Nephron progenitor cell (in vitro differentiated cells): ENCODE measurements around the gene OR10K1.
A peak's percentile ranks its signal among the peaks of the same experiment; 100 is the strongest.

Experiments used
- DNase-seq: peaks from one replicate; pipeline ENCODE4 v3.0.0; 2021
- H3K27ac Mint-ChIP-seq: 2 replicates; pipeline ENCODE4 v1.8.0; 2021; ENCODE audit warnings: mild to moderate bottlenecking, moderate library complexity, mixed read lengths
- H3K27me3 Mint-ChIP-seq: 2 replicates; pipeline ENCODE4 v1.8.0; 2021; ENCODE audit warnings: mild to moderate bottlenecking, low read depth, mixed read lengths; ENCODE audit not compliant: poor library complexity
- H3K36me3 Mint-ChIP-seq: 2 replicates; pipeline ENCODE4 v1.8.0; 2021; ENCODE audit warnings: low read depth, mixed read lengths
- H3K4me1 Mint-ChIP-seq: 2 replicates; pipeline ENCODE4 v1.8.0; 2021; ENCODE audit warnings: mixed read lengths
- H3K4me3 Mint-ChIP-seq: 2 replicates; pipeline ENCODE4 v1.8.0; 2021; ENCODE audit warnings: mild to moderate bottlenecking, moderate library complexity, mixed read lengths
- H3K9me3 Mint-ChIP-seq: 2 replicates; pipeline ENCODE4 v1.8.0; 2021; ENCODE audit warnings: mild to moderate bottlenecking, moderate library complexity, mixed read lengths
- TF ChIP-seq, protein P1 (sequence below): fragments of 200-600 bp; sonication (generic); IDR thresholded peaks from 2 replicates; pipeline ENCODE4 v1.5.0; 2021; ENCODE audit warnings: antibody characterized with exemption

OR10K1 gene

GRCh38 chr1:158507511-158507910 is 45.9 kb downstream of the OR10K1 start:
- H3K4me3 Mint-ChIP-seq = no peak overlapping the region

GRCh38 chr1:158509471-158510156 is 48.0 kb downstream of the OR10K1 start:
- TF ChIP-seq, protein P1, sequence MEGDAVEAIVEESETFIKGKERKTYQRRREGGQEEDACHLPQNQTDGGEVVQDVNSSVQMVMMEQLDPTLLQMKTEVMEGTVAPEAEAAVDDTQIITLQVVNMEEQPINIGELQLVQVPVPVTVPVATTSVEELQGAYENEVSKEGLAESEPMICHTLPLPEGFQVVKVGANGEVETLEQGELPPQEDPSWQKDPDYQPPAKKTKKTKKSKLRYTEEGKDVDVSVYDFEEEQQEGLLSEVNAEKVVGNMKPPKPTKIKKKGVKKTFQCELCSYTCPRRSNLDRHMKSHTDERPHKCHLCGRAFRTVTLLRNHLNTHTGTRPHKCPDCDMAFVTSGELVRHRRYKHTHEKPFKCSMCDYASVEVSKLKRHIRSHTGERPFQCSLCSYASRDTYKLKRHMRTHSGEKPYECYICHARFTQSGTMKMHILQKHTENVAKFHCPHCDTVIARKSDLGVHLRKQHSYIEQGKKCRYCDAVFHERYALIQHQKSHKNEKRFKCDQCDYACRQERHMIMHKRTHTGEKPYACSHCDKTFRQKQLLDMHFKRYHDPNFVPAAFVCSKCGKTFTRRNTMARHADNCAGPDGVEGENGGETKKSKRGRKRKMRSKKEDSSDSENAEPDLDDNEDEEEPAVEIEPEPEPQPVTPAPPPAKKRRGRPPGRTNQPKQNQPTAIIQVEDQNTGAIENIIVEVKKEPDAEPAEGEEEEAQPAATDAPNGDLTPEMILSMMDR = no peak
- Mint-ChIP-seq H3K4me1 (peaks cover 4% of the 10 kb centered on the region), H3K36me3 (no peaks in the 10 kb centered on the region), H3K9me3 (no peaks in the 10 kb centered on the region), H3K4me3 (no peak overlapping the region), H3K27me3 (no peaks in the 10 kb centered on the region), H3K27ac (peak overlapping the region; percentile 28)
- DNase-seq = no peak

More at GRCh38 chr1:158507511-158507910, 45.9 kb downstream of the OR10K1 start:
- no peaks in the 10 kb centered on the region for H3K27me3 Mint-ChIP-seq
- H3K4me1 Mint-ChIP-seq = peaks cover 4% of the 10 kb centered on the region
- H3K36me3 Mint-ChIP-seq = peaks cover under 1% of the 10 kb centered on the region
- TF ChIP-seq, protein P1 = no peak
- DNase-seq = no peak
- H3K9me3 Mint-ChIP-seq = peaks cover 5% of the 10 kb centered on the region
- H3K27ac Mint-ChIP-seq = no peak overlapping the region

DNA sequence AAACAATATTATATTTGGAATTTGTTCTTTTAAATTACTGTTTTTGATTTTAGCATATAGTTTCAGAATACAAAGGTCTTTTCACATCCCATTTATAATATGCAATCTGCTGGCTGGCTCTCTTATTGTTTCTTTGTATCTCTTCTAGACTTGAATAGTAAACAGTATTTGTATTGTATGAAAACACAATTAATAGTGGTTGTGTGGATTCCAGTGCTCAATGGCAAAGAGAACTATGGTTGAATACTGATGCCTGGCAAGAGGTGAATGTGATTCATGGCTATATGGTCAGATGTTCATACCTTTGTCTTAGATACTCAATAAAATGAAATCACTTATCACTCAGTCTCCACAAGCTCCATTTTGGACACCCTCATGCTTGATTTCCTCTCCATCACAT is 55.3 kb downstream of the OR10K1 start:
- H3K27me3 Mint-ChIP-seq = peaks cover 15% of the 10 kb centered on the region
- no peak overlapping the region for H3K4me3 Mint-ChIP-seq

More for the DNA sequence above, 55.3 kb downstream of the OR10K1 start:
- no peak for DNase-seq
- TF ChIP-seq, protein P1 = no peak
- no peaks in the 10 kb centered on the region for H3K4me1 Mint-ChIP-seq
- H3K9me3 Mint-ChIP-seq = no peaks in the 10 kb centered on the region
- H3K36me3 Mint-ChIP-seq = no peaks in the 10 kb centered on the region
- no peak overlapping the region for H3K27ac Mint-ChIP-seq
